ENCODE measurements around the gene AIF1.

The AIF1 gene

GRCh38 chr6:31643818-31644454, 28.9 kb downstream of the AIF1 start:
- no peak for DNase-seq

GRCh38 chr6:31645325-31645724, 30.3 kb downstream of the AIF1 start:
- no peak for DNase-seq

- DNase-seq: no peak
Measured at GRCh38 chr6:31651602-31652191, 36.7 kb downstream of the AIF1 start.

- no peak for DNase-seq
Measured at GRCh38 chr6:31652925-31653724, 38.1 kb downstream of the AIF1 start.

GRCh38 chr6:31654574-31655348, 39.7 kb downstream of the AIF1 start:
- no peak for DNase-seq

- no peak for DNase-seq
Measured at GRCh38 chr6:31655349-31656237, 40.6 kb downstream of the AIF1 start, which contains the start of gene APOM. TSS of gene APOM (plus strand) at chr6:31655894. CDS start at chr6:31655967, 73 bp downstream.

- DNase-seq: no peak
Measured at GRCh38 chr6:31657406-31658157, 42.5 kb downstream of the AIF1 start.

GRCh38 chr6:31658158-31658688, 43.2 kb downstream of the AIF1 start:
- DNase-seq: no peak

- no peak for DNase-seq
Measured at GRCh38 chr6:31658983-31659648, 44.1 kb downstream of the AIF1 start.

GRCh38 chr6:31659649-31660380, 44.8 kb downstream of the AIF1 start:
- DNase-seq: no peak

GRCh38 chr6:31660381-31661261, 45.6 kb downstream of the AIF1 start, which contains the start of gene C6orf47:
TSS of gene C6orf47 (minus strand) at chr6:31660778. CDS start at chr6:31659947, 831 bp downstream.
- DNase-seq: peak; percentile 92

- no peak for DNase-seq
Measured at GRCh38 chr6:31661262-31662123, 46.5 kb downstream of the AIF1 start.

- no peak for DNase-seq
Measured at GRCh38 chr6:31662124-31662723, 47.2 kb downstream of the AIF1 start.

- no peak for DNase-seq
Measured at GRCh38 chr6:31663126-31663960, 48.3 kb downstream of the AIF1 start.

GRCh38 chr6:31663961-31664789, 49.1 kb downstream of the AIF1 start:
- no peak for DNase-seq
